A549 (cell line): Measurements from ENCODE around the gene NCOA5. TPM values are rescaled to one million over a fixed set of nuclear protein-coding genes. Genes with fewer than 3 reads are reported as not detected.

Experiments
- ATAC-seq, 2 experiments: fragments of 200-7000 bp in 1 of 2; fragments of >200 bp in 1 of 2; cut with Nextera tagmentation in 1 of 2; cut with Tn5 transposase in 1 of 2; 3 replicates each; pipeline versions ENCODE4 v1.8.0 to v1.9.1; 2018 to 2020; ENCODE audit warnings: mild to moderate bottlenecking in 1 of 2, moderate library complexity in 1 of 2
- CTCF ChIA-PET: fragments of 300-600 bp; sonication (Branson Sonifier 250); formaldehyde crosslinking; extraction: SDS; loops from one replicate; lab custom pipeline; 2021; ENCODE audit warnings: antibody characterized with exemption, inconsistent platforms; lab: Yijun Ruan, JAX
- POLR2A ChIA-PET: fragments of 350-600 bp; formaldehyde crosslinking; extraction: SDS; loops from one replicate; lab custom pipeline; 2021; ENCODE audit warnings: antibody characterized with exemption, inconsistent platforms; lab: Yijun Ruan, JAX
- DNase-seq, 2 experiments: peaks; one replicate each; pipeline versions ENCODE4 v3.0.0 to v3.0.0-alpha.2; 2011 to 2016; ENCODE audit warnings: low read depth in 1 of 2, low spot score in 1 of 2
- FAIRE-seq: peaks from 2 replicates; lab custom pipeline; 2011; peaks lifted over from hg19 to GRCh38; lab: Jason Lieb, UNC
- H3K27ac ChIP-seq, 2 experiments: fragments of >200 bp; sonication (Bioruptor Twin); formaldehyde crosslinking; 3 replicates each; pipeline ENCODE4 v1.5.1; 2016 to 2017
- H3K4me1 ChIP-seq: fragments of >200 bp; sonication (Bioruptor Twin); formaldehyde crosslinking; 3 replicates; pipeline ENCODE4 v1.6.1; 2016
- H3K4me2 ChIP-seq: fragments of >200 bp; sonication (Bioruptor Twin); formaldehyde crosslinking; 3 replicates; pipeline ENCODE4 v1.6.1; 2016
- H3K4me3 ChIP-seq: fragments of >200 bp; sonication (Bioruptor Twin); formaldehyde crosslinking; 3 replicates; pipeline ENCODE4 v1.5.1; 2016
- H3K9me3 ChIP-seq: fragments of >200 bp; sonication (Bioruptor Twin); formaldehyde crosslinking; 3 replicates; pipeline ENCODE4 v1.6.1; 2016
- BCL3 ChIP-seq: fragments of >200 bp; sonication (Bioruptor Twin); formaldehyde crosslinking; IDR thresholded peaks from 3 replicates; pipeline ENCODE4 v1.6.1; 2016
- BHLHE40 ChIP-seq: IDR thresholded peaks from 2 replicates; pipeline ENCODE4 v1.6.1; 2012; ENCODE audit warnings: low read depth, low read length, inconsistent platforms
- CBX8 ChIP-seq: fragments of 200-600 bp; sonication (generic); IDR thresholded peaks from 2 replicates; pipeline ENCODE4 v1.6.1; 2016
- ELK1 ChIP-seq: fragments of 150-350 bp; IDR thresholded peaks from 2 replicates; pipeline ENCODE4 v1.6.1; 2014; ENCODE audit warnings: low read depth, mild to moderate bottlenecking, low read length
- EP300 ChIP-seq, 2 experiments: fragments of >200 bp; sonication (Bioruptor Twin); formaldehyde crosslinking; IDR thresholded peaks; 2 replicates in 1 of 2; 3 replicates in 1 of 2; pipeline ENCODE4 v1.6.1; 2016 to 2017
- HES2 ChIP-seq: fragments of >200 bp; sonication (Bioruptor Twin); formaldehyde crosslinking; IDR thresholded peaks from 2 replicates; pipeline ENCODE4 v1.6.1; 2016
- HOXB5 ChIP-seq: fragments of 250-450 bp; sonication (Bioruptor Pico); IDR thresholded peaks from 2 replicates; pipeline ENCODE4 v1.5.0; 2020; ENCODE audit warnings: mild to moderate bottlenecking, moderate library complexity
- MYC ChIP-seq: IDR thresholded peaks from 2 replicates; pipeline ENCODE4 v1.6.1; 2012; ENCODE audit warnings: mild to moderate bottlenecking, inconsistent platforms, low read length, improper control_type of control experiment, borderline replicate concordance
- PHF8 ChIP-seq: fragments of 200-600 bp; sonication (generic); IDR thresholded peaks from 2 replicates; pipeline ENCODE4 v1.6.1; 2016; ENCODE audit warnings: low read depth, mild to moderate bottlenecking, antibody characterized with exemption, moderate library complexity, borderline replicate concordance
- POLR2AphosphoS2 ChIP-seq: conservative IDR thresholded peaks from 2 replicates; pipeline ENCODE4 v1.6.1; 2012; ENCODE audit warnings: low read length, improper control_type of control experiment, inconsistent platforms
- RAD21 ChIP-seq, 2 experiments: fragments of >200 bp in 1 of 2; sonication (Bioruptor Twin) in 1 of 2; formaldehyde crosslinking in 1 of 2; IDR thresholded peaks in 1 of 2; conservative IDR thresholded peaks in 1 of 2; 2 replicates in 1 of 2; 3 replicates in 1 of 2; pipeline ENCODE4 v1.6.1; 2012 to 2018; ENCODE audit warnings: inconsistent platforms in 1 of 2
- REST ChIP-seq: fragments of 200-600 bp; sonication (generic); IDR thresholded peaks from 2 replicates; pipeline ENCODE4 v1.6.1; 2016; ENCODE audit warnings: antibody characterized with exemption, mild to moderate bottlenecking, moderate library complexity
- SMC3 ChIP-seq: fragments of >200 bp; sonication (Bioruptor Twin); formaldehyde crosslinking; IDR thresholded peaks from 3 replicates; pipeline ENCODE4 v1.6.1; 2018; ENCODE audit warnings: inconsistent platforms
- USF2 ChIP-seq: fragments of 450-650 bp; IDR thresholded peaks from 2 replicates; pipeline ENCODE4 v1.6.1; 2014; ENCODE audit warnings: antibody characterized with exemption
- ZFP36 ChIP-seq: fragments of 450-650 bp; IDR thresholded peaks from 2 replicates; pipeline ENCODE4 v1.6.1; 2014; ENCODE audit warnings: borderline replicate concordance; ENCODE audit not compliant: partially characterized antibody
- ZNF302 ChIP-seq: fragments of 250-450 bp; sonication (Bioruptor Pico); IDR thresholded peaks from 2 replicates; pipeline ENCODE4 v1.9.0; 2021; ENCODE audit warnings: inconsistent platforms, mild to moderate bottlenecking, moderate library complexity
- WGBS: methylation state at CpG from one replicate; pipeline ENCODE4 v1.1.6; 2017; ENCODE audit errors: missing lambda C conversion rate; 5-methylcytosine and 5-hydroxymethylcytosine counted together
- polyA plus RNA-seq, 4 experiments: library from polyadenylated mRNA; depleted of rRNA in 3 of 4; stranded (reverse); fragments of >200 nt; fragmentation: RNase III in 1 of 4; extraction: RNeasy Plus Mini Kit Qiagen cat#74134 plus additional on column Dnase treatment in 1 of 4; gene quantifications; 2 replicates in 3 of 4; 3 replicates in 1 of 4; pipeline ENCODE4 v1.2.3, GENCODE V29; 2011 to 2017

Gene NCOA5
- polyA plus RNA-seq, 2 of the 4 experiments (the other 2 are of a cell fraction): 27.2 to 28.0 TPM

GRCh38 chr20:46055269-46055668 is 34.5 kb downstream of the NCOA5 start (continued):
- TF ChIP-seq ELK1 (no peak), HES2 (no peak), PHF8 (no peak)

- ATAC-seq: no peak
- no peak for TF ChIP-seq ZNF302 (CRISPR knock-in tag)
- no peak for TF ChIP-seq BCL3
- TF ChIP-seq MYC: no peak
- no peak for TF ChIP-seq HOXB5
- TF ChIP-seq USF2: no peak
- TF ChIP-seq REST: no peak
- no peak for TF ChIP-seq HES2
- TF ChIP-seq RAD21 (conservative IDR thresholded peaks at IDR 0.05 in 1 of 2, IDR thresholded peaks at IDR 0.05 in 1 of 2): no peak
- TF ChIP-seq CBX8: no peak
- TF ChIP-seq POLR2AphosphoS2: no peak
- no peak for TF ChIP-seq BHLHE40
- no peak for TF ChIP-seq ZFP36
- no peak for TF ChIP-seq SMC3
- Histone ChIP-seq H3K4me2 (no peak overlapping the region), H3K27ac (no peak overlapping the region), H3K4me1 (peaks cover 8% of the 10 kb centered on the region; the same call in 2 of the 3 replicates), H3K9me3 (no peaks in the 10 kb centered on the region), H3K4me3 (no peak overlapping the region)
- POLR2A ChIA-PET: no interaction called here
- CTCF ChIA-PET: interaction anchor here (0.8 to 1.9 kb wide), 2 partner anchors 32 to 41 kb away, joined by 3 to 4 read pairs; no protein-coding TSS in a partner anchor
- DNase-seq: no peak
- 12% methylated on average over 6 of the region's 6 CpGs for WGBS
- no peak for FAIRE-seq
Measured at GRCh38 chr20:46054606-46055005, 35.2 kb downstream of the NCOA5 start.

GRCh38 chr20:46053416-46053815 is 36.3 kb downstream of the NCOA5 start:
- CTCF ChIA-PET: interaction anchor here (0.7 to 2.7 kb wide), 3 partner anchors 16 to 40 kb away, joined by 3 to 10 read pairs (median 4); no protein-coding TSS in a partner anchor
- no peak for FAIRE-seq
- H3K4me2 ChIP-seq: no peak overlapping the region
- no peaks in the 10 kb centered on the region for H3K9me3 ChIP-seq
- POLR2A ChIA-PET: no interaction called here
- no peak for DNase-seq
- peaks cover 8% of the 10 kb centered on the region; the same call in 2 of the 3 replicates for H3K4me1 ChIP-seq
- H3K27ac ChIP-seq: no peak overlapping the region
- no peak for TF ChIP-seq EP300 (IDR thresholded peaks at IDR 0.05)
- TF ChIP-seq, all 56 proteins: peak for 0
- no peak for ATAC-seq
- 38% methylated on average over 8 of the region's 8 CpGs for WGBS
- H3K4me3 ChIP-seq: no peak overlapping the region
